Germinal center (tissue), 1 donor: ENCODE data around the gene PMVK.
"Not testable (repeated sequence)": the region's sequence is repeated elsewhere in the genome, so short reads cannot be mapped to it uniquely, and the experiment has no call there.

Source experiments
- DNase-seq: peaks from one replicate; pipeline ENCODE4 v3.0.0; 2012; ENCODE audit warnings: mixed read lengths, low spot score

The PMVK gene

GRCh38 chr1:154912755-154913154, 23.8 kb downstream of the PMVK start:
- DNase-seq: no peak

GRCh38 chr1:154911691-154912550, 24.6 kb downstream of the PMVK start:
- no peak for DNase-seq

GRCh38 chr1:154910851-154911250, 25.7 kb downstream of the PMVK start:
- DNase-seq: no peak

- no peak for DNase-seq
These were observed 27.6 kb downstream of the PMVK start for GRCh38 chr1:154908937-154909336.

GRCh38 chr1:154908129-154908528, 28.4 kb downstream of the PMVK start:
- DNase-seq: not testable (repeated sequence)

GRCh38 chr1:154906621-154907081, 29.9 kb downstream of the PMVK start:
- DNase-seq: no peak

GRCh38 chr1:154902938-154903566, 33.5 kb downstream of the PMVK start:
- DNase-seq: no peak

GRCh38 chr1:154901591-154901990, 34.9 kb downstream of the PMVK start:
- DNase-seq: no peak

GRCh38 chr1:154899041-154899440, 37.5 kb downstream of the PMVK start:
- DNase-seq: no peak

GRCh38 chr1:154896771-154897286, 39.7 kb downstream of the PMVK start:
- DNase-seq: no peak

- no peak for DNase-seq
These were observed 40.7 kb downstream of the PMVK start for GRCh38 chr1:154895798-154896197.

GRCh38 chr1:154891452-154891851, 45.1 kb downstream of the PMVK start:
- no peak for DNase-seq

- DNase-seq: no peak
These were observed 47.8 kb downstream of the PMVK start for GRCh38 chr1:154888757-154889156.

GRCh38 chr1:154886281-154887015, 50.1 kb downstream of the PMVK start:
- no peak for DNase-seq

GRCh38 chr1:154884869-154885701, 51.4 kb downstream of the PMVK start:
- no peak for DNase-seq

GRCh38 chr1:154883919-154884868, 52.3 kb downstream of the PMVK start:
- DNase-seq: no peak

GRCh38 chr1:154881820-154882535, 54.5 kb downstream of the PMVK start:
- DNase-seq: no peak

GRCh38 chr1:154880671-154881070, 55.8 kb downstream of the PMVK start:
- DNase-seq: no peak

GRCh38 chr1:154879038-154879421, 57.5 kb downstream of the PMVK start:
- no peak for DNase-seq
